Activated CD4-positive, CD25-positive, alpha-beta regulatory T cell (primary cell): ENCODE measurements around the gene SSTR3.
"Not testable (repeated sequence)": the region's sequence is repeated elsewhere in the genome, so short reads cannot be mapped to it uniquely, and the experiment has no call there.

Source experiments
- DNase-seq, 4 experiments: peaks; one replicate each; lab custom pipeline; 2025; lab: John Stamatoyannopoulos, UW

SSTR3 gene

GRCh38 chr22:37181681-37182080 is 30.6 kb downstream of the SSTR3 start:
- DNase-seq, result no peak

DNA sequence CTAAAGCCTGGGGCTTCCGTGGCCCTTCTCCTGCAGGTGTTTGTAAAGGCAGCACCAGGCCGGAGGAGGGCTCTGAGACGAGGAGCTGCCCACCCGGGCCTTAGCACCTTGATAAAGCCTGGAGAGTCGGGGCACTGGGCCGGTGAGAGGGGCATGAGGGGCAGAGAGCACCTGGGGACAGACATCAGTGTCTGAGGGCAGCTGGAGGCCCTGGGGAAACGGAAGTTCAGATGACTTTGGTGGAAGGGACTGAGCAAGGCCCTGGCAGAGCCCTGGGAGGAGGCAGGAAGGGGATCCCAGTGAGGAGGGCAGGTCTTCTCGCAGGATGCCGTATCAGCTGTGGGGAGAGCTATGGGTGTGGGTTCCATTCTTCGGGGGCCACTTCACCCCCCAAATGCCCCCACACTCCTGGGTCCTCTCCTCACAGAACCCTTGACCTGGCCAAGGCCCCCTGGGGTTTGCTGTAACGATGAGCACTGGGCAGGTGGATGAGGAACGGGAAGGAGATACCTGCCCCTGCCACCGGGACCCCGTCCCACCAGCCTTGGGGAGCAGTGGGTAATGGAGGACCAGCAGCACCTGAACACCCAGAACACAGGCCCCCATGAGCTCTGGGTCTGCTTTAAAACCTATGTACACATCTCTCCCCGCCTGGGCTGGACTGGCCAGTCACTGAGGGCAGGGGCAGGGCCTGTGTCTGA is 31.6 kb downstream of the SSTR3 start:
- no peak for DNase-seq

- no peak for DNase-seq
Observed at GRCh38 chr22:37179622-37180420, 32.5 kb downstream of the SSTR3 start.

GRCh38 chr22:37179126-37179470 is 33.2 kb downstream of the SSTR3 start:
- DNase-seq, result no peak

DNA sequence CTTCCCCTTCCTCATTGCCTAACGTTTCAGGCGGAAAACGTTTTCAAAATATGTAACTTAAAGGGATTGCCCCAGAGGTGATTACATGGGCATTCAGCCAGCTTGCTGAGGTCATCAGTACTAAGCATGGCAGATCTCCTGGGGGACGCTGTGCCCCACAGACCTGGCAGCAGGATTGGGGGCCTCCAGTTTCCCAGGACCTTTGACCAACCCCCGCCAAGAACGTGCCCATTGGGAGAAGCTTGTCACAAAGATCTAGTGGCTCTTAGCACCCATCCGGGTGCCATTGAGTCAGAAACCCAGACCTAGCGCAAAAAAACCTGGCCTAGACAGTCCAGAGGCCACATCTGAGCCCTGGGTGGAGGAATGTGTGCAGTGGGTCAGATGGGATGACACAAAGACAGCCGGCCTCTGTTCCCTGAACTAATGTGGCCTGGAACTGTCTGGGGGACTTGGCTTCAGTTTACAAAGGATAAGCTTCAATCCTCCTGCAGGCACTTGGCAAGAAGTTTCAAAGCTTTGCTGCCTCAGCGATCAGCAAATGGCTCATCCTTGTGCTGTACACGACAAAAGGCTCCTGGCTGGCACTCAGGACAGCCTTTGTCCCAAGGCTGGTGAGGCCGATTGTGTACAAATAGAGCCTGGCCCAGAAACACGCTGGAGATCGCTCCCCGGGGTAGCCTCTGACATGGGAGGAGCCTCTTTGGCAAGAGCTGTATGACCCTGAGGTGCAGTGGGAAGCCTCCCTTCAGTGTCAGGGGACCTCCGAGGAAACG is 33.7 kb downstream of the SSTR3 start:
- DNase-seq, result no peak

DNA sequence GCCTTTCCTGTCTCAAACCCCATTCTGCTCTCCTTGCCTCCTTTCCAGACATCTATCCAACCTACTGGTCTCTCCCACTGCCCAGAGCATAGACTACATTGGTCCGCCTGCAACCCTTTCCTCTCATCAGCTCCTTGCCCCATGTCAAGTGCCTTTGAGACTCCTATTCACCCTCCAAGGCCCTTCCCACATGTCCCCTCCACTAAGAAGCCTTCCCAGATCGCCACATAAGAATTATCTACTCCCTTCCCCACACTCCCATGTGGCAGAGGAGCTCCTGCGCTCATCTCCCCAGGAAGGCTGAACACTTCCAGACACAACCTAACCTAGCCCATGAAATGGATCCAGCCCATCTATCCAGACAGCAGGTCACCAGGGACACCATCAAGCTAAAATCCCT is 34.5 kb downstream of the SSTR3 start:
- no peak for DNase-seq

- DNase-seq, result no peak
Observed at GRCh38 chr22:37177221-37177620, 35.1 kb downstream of the SSTR3 start.

DNA sequence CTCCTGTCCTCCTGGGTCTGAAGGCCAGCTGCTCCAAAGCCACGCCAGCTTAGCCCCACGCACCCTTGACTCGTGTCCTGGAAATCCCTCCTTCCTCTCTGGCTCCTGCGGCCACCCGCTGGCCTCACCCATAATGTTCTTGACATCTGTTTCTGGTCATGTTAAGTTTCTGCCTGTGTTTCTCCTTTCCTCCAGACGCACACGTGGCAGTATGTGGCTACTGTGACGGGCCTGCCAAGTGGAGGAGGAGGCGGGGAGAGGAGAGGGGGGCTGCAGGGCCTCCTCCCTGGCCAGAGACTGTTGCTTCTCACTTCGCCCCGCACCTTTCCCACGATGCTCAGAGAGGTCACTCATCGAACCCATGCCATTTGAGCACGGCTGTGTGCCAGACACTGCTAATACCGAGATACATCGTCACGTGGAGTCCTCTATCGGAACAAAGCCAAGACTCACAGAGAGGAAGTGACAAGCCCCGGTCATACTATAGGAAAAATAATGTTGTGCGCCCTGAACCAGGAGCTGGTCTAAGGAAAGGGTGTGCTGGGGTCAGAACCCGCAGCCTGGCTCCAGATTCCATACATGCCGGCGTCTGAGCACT is 35.7 kb downstream of the SSTR3 start:
- DNase-seq, result no peak

- DNase-seq, result no peak
Observed at GRCh38 chr22:37175414-37176281, 36.6 kb downstream of the SSTR3 start.

GRCh38 chr22:37174964-37175363 is 37.3 kb downstream of the SSTR3 start:
- no peak for DNase-seq

DNA sequence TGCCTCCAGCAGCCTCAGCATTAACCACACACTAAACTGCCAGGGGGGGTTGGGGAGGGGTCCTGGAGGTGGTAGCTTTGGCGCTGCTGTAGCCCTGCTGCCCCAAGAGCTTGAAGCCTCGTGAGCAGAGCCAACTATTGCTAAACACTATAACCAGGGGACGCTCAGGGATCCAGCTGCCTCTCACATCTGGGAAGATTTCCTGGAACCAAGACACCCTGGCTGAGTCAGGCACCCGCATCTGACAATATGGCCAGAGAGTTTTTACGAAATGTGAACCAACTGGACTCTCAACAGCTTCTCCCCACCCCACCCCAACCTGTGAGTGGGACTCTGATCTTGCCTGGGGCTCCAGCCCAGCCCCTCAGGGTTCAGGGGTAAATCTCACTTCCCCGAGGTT is 38.6 kb downstream of the SSTR3 start:
- DNase-seq, result no peak

GRCh38 chr22:37172266-37173245 is 39.7 kb downstream of the SSTR3 start:
- no peak for DNase-seq

DNA sequence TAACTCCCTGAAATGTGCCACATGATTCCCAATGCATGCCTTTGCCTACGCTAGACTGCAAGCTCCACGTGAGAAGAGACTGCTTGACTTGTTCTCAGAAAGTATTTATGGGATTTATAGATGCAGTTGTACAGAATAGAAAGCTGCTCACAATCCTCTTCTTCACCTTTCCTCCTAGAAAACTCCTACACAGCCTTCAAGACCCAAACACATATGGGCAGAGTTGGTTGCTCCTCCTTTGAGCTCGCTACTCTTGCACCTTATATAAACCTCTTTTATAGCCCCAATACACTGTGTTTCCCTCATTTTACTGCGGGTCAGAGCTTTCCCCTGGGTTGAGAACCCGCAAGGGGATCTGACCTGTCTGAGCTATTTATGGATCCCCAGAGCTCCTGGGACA is 40.6 kb downstream of the SSTR3 start:
- no peak for DNase-seq

- DNase-seq, result not testable (repeated sequence)
Observed at GRCh38 chr22:37170689-37171405, 41.4 kb downstream of the SSTR3 start.

GRCh38 chr22:37169947-37170688 is 42.2 kb downstream of the SSTR3 start:
- DNase-seq, result no peak

DNA sequence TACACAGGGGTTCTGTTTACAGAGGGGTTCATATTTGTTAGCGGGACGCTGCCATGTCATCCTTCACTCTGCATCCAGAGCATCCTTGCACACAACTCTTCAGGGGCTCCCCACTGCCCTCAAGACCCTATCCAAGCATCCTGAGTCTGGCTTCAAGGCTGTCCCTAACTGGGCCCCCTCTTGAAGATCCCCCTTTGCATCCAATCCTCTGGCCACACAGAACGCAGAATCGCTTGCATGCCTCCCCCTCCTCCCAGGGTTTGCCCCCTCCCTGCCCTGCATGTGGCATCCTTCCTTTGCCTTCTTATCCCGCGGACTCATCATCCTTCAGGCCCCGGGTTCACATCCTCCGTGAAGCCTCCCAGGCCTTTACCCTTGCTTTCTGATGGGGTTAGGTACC is 42.9 kb downstream of the SSTR3 start:
- DNase-seq, result no peak

DNA sequence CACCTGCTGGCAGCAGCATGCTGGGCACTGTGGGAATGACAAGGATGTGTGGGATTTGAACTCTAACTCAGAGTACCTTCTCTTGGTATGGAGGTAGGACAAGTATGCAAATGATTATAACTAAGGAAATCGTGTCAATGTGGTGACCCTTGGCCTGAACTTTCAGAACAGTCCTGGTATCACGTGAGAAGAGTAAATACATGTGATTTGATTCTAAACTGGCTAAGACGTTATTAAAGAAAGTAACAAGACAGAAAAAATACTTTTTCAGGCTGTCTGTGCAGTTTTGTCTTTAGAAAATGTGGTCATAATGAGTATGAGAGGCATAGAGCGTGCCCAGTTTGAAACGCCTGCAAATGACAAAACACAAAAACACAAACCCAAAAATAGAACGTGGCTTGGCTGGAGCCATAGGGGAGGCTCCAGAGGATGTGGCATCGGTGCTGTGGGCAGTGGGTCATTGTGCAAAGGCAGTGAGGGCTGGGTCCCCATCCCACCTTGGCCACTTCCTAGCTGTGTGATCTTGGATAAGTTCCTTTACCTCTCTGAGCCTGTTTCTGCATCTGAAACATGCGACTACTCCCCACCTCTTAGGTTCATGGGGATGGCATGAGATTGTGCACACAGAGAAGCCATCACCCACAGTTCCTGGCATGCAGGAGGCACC is 44.2 kb downstream of the SSTR3 start:
- no peak for DNase-seq
